Omental fat pad (tissue), 4 donors: ENCODE results near the gene ACOXL. TPM values are rescaled to one million over a fixed set of nuclear protein-coding genes. Genes with fewer than 3 reads are reported as not detected.
A peak's percentile ranks its signal among the peaks of the same experiment; 100 is the strongest.

Experiments
- ATAC-seq: fragments of 150-250 bp; one replicate; pipeline ENCODE4 v1.9.1; 2016; ENCODE audit warnings: mild to moderate bottlenecking, moderate library complexity; ENCODE audit not compliant: low FRiP score
- DNase-seq: peaks from one replicate; pipeline ENCODE4 v3.0.0-alpha.2; 2019; ENCODE audit warnings: low spot score
- CTCF ChIP-seq, 3 donors: fragments of 450-650 bp; IDR thresholded peaks; one replicate each; pipeline ENCODE4 v1.5.1; 2016 to 2017; ENCODE audit warnings: antibody characterized with exemption in 3 of 3, mild to moderate bottlenecking in 3 of 3, moderate library complexity in 2 of 3
- total RNA-seq, 4 donors: library from RNA; depleted of rRNA; stranded (reverse); fragments of >200 nt; gene quantifications; one replicate each; pipeline ENCODE4 v1.1.0, GENCODE V29; 2016

ACOXL gene
- total RNA-seq, 4 donors from 2014 or later: 0.12 to 0.84 TPM; not detected in 2

GRCh38 chr2:110909501-110909900 is 177.1 kb downstream of the ACOXL start:
- DNase-seq (no peak), ATAC-seq (no peak)
- TF ChIP-seq CTCF (IDR thresholded peaks at IDR 0.05): no peak

- ATAC-seq (no peak), DNase-seq (no peak)
- TF ChIP-seq CTCF (IDR thresholded peaks at IDR 0.05): no peak
Measured at GRCh38 chr2:110910423-110910822, 178.1 kb downstream of the ACOXL start.

GRCh38 chr2:110919738-110920137 is 187.4 kb downstream of the ACOXL start:
- ATAC-seq: no peak
- no peak for DNase-seq
- no peak for TF ChIP-seq CTCF (IDR thresholded peaks at IDR 0.05)

- ATAC-seq (no peak), DNase-seq (no peak)
- TF ChIP-seq CTCF (IDR thresholded peaks at IDR 0.05): no peak
Measured at GRCh38 chr2:110925479-110925878, 193.1 kb downstream of the ACOXL start.

- ATAC-seq (no peak), DNase-seq (no peak)
- TF ChIP-seq CTCF (IDR thresholded peaks at IDR 0.05): no peak
Measured at GRCh38 chr2:110927526-110927925, 195.2 kb downstream of the ACOXL start.

- no peak for DNase-seq
- ATAC-seq: no peak
- TF ChIP-seq CTCF (IDR thresholded peaks at IDR 0.05): no peak
Measured at GRCh38 chr2:110929528-110929927, 197.2 kb downstream of the ACOXL start.

GRCh38 chr2:110931648-110932047 is 199.3 kb downstream of the ACOXL start:
- ATAC-seq (peak; percentile 79), DNase-seq (no peak)
- no peak for TF ChIP-seq CTCF (IDR thresholded peaks at IDR 0.05)
